ENCODE data around the gene RERE. TPM values are rescaled to one million over a fixed set of nuclear protein-coding genes. Genes with fewer than 3 reads are reported as not detected.

RERE gene
- total RNA-seq, 2 experiments from 2014 or later = 73.1 to 211 TPM

DNA sequence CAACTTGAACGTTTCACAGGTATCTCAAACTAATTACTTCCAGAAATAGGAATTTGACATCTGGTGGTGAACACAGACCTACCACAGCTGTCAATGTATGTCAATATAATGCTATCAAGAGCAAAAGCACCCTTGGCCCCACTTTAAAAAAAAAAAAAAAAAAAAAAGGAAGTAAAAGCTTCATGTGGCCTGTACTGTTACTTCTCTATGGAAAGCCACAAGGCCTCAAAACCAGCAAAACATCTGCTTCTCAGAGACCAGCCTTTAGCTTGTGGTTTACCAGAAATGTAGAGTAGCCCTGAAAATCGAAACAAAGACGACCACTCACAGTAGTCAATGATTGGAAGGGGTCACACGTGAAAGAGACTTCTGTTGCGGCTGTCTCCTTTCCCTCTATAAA lies 389.9 kb downstream of the RERE start:
- BruUV-seq (replicated peaks) = no TSS peak
- peak; percentile 97 for DNase-seq (ENCODE audit: low spot score)
- Histone ChIP-seq H2AFZ (ENCODE audit: low read length) (no peak overlapping the region), H3K9me3 (ENCODE audit: low read length) (no peaks in the 10 kb centered on the region), H3K27ac (ENCODE audit: low read depth, low read length, poor library complexity, severe bottlenecking) (peak overlapping the region; percentile 99), H3K79me2 (ENCODE audit: insufficient read depth, low read depth, low read length) (peaks cover 68% of the 10 kb centered on the region), H3K9me2 (ENCODE audit: insufficient read depth, low read length) (no peaks in the 10 kb centered on the region), H3K4me3 (ENCODE audit: low read depth, low read length, poor library complexity, severe bottlenecking) (peak overlapping the region; percentile 60), H3K4me1 (ENCODE audit: insufficient read depth, low read length, poor library complexity, severe bottlenecking) (peaks cover 83% of the 10 kb centered on the region), H3K36me3 (ENCODE audit: insufficient read depth, low read length) (peaks cover 9% of the 10 kb centered on the region), H3K4me2 (ENCODE audit: low read length) (peak overlapping the region; percentile 98), H4K20me1 (ENCODE audit: insufficient read depth, low read length) (no peaks in the 10 kb centered on the region)
- no peak for TF ChIP-seq EZH2phosphoT487 (IDR thresholded peaks at IDR 0.05; ENCODE audit: borderline replicate concordance, low read depth, low read length)
- TF ChIP-seq, protein P1, sequence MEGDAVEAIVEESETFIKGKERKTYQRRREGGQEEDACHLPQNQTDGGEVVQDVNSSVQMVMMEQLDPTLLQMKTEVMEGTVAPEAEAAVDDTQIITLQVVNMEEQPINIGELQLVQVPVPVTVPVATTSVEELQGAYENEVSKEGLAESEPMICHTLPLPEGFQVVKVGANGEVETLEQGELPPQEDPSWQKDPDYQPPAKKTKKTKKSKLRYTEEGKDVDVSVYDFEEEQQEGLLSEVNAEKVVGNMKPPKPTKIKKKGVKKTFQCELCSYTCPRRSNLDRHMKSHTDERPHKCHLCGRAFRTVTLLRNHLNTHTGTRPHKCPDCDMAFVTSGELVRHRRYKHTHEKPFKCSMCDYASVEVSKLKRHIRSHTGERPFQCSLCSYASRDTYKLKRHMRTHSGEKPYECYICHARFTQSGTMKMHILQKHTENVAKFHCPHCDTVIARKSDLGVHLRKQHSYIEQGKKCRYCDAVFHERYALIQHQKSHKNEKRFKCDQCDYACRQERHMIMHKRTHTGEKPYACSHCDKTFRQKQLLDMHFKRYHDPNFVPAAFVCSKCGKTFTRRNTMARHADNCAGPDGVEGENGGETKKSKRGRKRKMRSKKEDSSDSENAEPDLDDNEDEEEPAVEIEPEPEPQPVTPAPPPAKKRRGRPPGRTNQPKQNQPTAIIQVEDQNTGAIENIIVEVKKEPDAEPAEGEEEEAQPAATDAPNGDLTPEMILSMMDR (conservative IDR thresholded peaks at IDR 0.05; ENCODE audit: low read length) = no peak
- CTCF ChIA-PET (ENCODE audit: unreplicated experiment) = interaction anchor here (0.9 kb wide), 1 partner anchor 47 kb away, joined by 3 read pairs; no protein-coding TSS in a partner anchor
- intact Hi-C loops (cut with micrococcal nuclease; ENCODE audit: unreplicated experiment) = loop anchor here (2.0 kb wide), 3 partner anchors 45 to 97 kb away; no protein-coding TSS in a partner anchor
- POLR2A ChIA-PET = interaction anchor here (0.6 to 3.9 kb wide), 13 partner anchors 10 to 1387 kb away, joined by 3 to 14 read pairs (median 4); no protein-coding TSS in a partner anchor

DNA sequence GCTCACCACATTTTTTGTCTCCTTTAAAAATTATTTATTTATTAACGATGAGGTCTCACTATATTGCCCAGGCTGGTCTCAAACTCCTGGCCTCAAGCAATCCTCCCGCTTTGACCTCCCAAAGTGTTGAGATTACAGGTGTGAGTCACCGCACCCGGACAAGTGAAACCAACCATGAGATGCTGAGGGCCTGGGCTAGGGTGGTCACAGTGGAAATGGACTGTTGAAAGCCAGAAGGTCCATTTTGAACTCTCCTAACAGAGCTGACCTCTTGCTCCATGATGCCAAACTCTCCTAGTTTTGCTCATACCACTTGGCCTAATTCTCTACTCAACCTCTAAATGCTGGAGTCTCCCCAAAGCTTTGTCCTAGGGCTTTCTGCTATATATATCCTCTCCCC lies 390.4 kb downstream of the RERE start:
- intact Hi-C loops (cut with micrococcal nuclease; ENCODE audit: unreplicated experiment) = loop anchor here (2.0 kb wide), 3 partner anchors 46 to 98 kb away; no protein-coding TSS in a partner anchor
- Histone ChIP-seq H3K4me3 (ENCODE audit: low read depth, low read length, poor library complexity, severe bottlenecking) (peak overlapping the region; percentile 37), H2AFZ (ENCODE audit: low read length) (no peak overlapping the region)

More for the DNA sequence above, 390.4 kb downstream of the RERE start:
- Histone ChIP-seq H3K79me2 (ENCODE audit: insufficient read depth, low read depth, low read length) (peaks cover 72% of the 10 kb centered on the region), H3K4me2 (ENCODE audit: low read length) (peak overlapping the region; percentile 98), H4K20me1 (ENCODE audit: insufficient read depth, low read length) (no peaks in the 10 kb centered on the region), H3K27ac (ENCODE audit: low read depth, low read length, poor library complexity, severe bottlenecking) (peak overlapping the region; percentile 99), H3K9me2 (ENCODE audit: insufficient read depth, low read length) (no peaks in the 10 kb centered on the region), H3K4me1 (ENCODE audit: insufficient read depth, low read length, poor library complexity, severe bottlenecking) (peaks cover 78% of the 10 kb centered on the region), H3K9me3 (ENCODE audit: low read length) (no peaks in the 10 kb centered on the region), H3K36me3 (ENCODE audit: insufficient read depth, low read length) (peaks cover 14% of the 10 kb centered on the region)
- no TSS peak for BruUV-seq (replicated peaks)
- DNase-seq (ENCODE audit: low spot score) = peak; percentile 56
- TF ChIP-seq, protein P1 (conservative IDR thresholded peaks at IDR 0.05; ENCODE audit: low read length) = no peak
- TF ChIP-seq EZH2phosphoT487 (IDR thresholded peaks at IDR 0.05; ENCODE audit: borderline replicate concordance, low read depth, low read length) = no peak
- POLR2A ChIA-PET = interaction anchor here (0.7 to 3.9 kb wide), 6 partner anchors 11 to 99 kb away, joined by 3 to 14 read pairs (median 8); no protein-coding TSS in a partner anchor
- CTCF ChIA-PET (ENCODE audit: unreplicated experiment) = interaction anchor here (0.5 to 0.9 kb wide), 2 partner anchors 47 to 55 kb away, joined by 3 to 4 read pairs; no protein-coding TSS in a partner anchor

Data from OCI-LY7 (cell line).